ENCODE data around the gene MFSD11. TPM values are rescaled to one million over a fixed set of nuclear protein-coding genes. Genes with fewer than 3 reads are reported as not detected.

The MFSD11 gene
- total RNA-seq, result 30.3 to 33.6 TPM (median 31.1 TPM) in 3 replicates
- long read RNA-seq, transcript MFSD11-220 (14 exons, 2,850 nt), result minor isoform, 6 of 61 reads
- long read RNA-seq, transcript MFSD11-217 (14 exons, 1,891 nt), result minor isoform, 17 of 61 reads
- long read RNA-seq, transcript MFSD11-211 (13 exons, 3,612 nt), result major isoform, 18 of 61 reads
- long read RNA-seq, partial matches to known transcripts, result 1 of 61 reads
- long read RNA-seq, other reads (novel, unspliced or antisense), result 19 of 61 reads

- Mint-ChIP-seq H3K4me3 (ENCODE audit: unreplicated experiment) (peak within 1 kb of the TSS; percentile 99), H3K27ac (ENCODE audit: unreplicated experiment) (peak within 1 kb of the TSS; percentile 100), H3K36me3 (ENCODE audit: low read depth) (peaks cover 34% of the 10 kb centered on the region), H3K4me1 (ENCODE audit: low read depth) (peaks cover 61% of the 10 kb centered on the region), H3K27me3 (ENCODE audit: low read depth) (no peaks in the 10 kb centered on the region), H3K9me3 (ENCODE audit: low read depth) (no peaks in the 10 kb centered on the region)
- DNase-seq (ENCODE audit: low spot score), result peak; percentile 98
- no peak for TF ChIP-seq CTCF (IDR thresholded peaks at IDR 0.05)
Observed at GRCh38 chr17:76737676-76738467, at the start of gene MFSD11. TSS of gene MFSD11 (plus strand) at chr17:76738119. CDS start at chr17:76738353, 234 bp downstream.

- TF ChIP-seq CTCF (IDR thresholded peaks at IDR 0.05), result peak; percentile 27
- peaks cover 4% of the 10 kb centered on the region for H3K36me3 Mint-ChIP-seq (ENCODE audit: low read depth)
- H3K9me3 Mint-ChIP-seq (ENCODE audit: low read depth), result no peaks in the 10 kb centered on the region
- peak overlapping the region; percentile 56 for H3K4me3 Mint-ChIP-seq (ENCODE audit: unreplicated experiment)
- H3K4me1 Mint-ChIP-seq (ENCODE audit: low read depth), result peaks cover 56% of the 10 kb centered on the region
- no peaks in the 10 kb centered on the region for H3K27me3 Mint-ChIP-seq (ENCODE audit: low read depth)
- H3K27ac Mint-ChIP-seq (ENCODE audit: unreplicated experiment), result peak overlapping the region; percentile 97
- no peak for DNase-seq (ENCODE audit: low spot score)
Observed at GRCh38 chr17:76688165-76688622, 49.7 kb upstream of the MFSD11 start.

- no peak for TF ChIP-seq CTCF (IDR thresholded peaks at IDR 0.05)
- no peak for DNase-seq (ENCODE audit: low spot score)
- Mint-ChIP-seq H3K27ac (ENCODE audit: unreplicated experiment) (no peak overlapping the region), H3K27me3 (ENCODE audit: low read depth) (no peaks in the 10 kb centered on the region), H3K4me1 (ENCODE audit: low read depth) (peaks cover 61% of the 10 kb centered on the region), H3K36me3 (ENCODE audit: low read depth) (peaks cover 3% of the 10 kb centered on the region), H3K9me3 (ENCODE audit: low read depth) (no peaks in the 10 kb centered on the region), H3K4me3 (ENCODE audit: unreplicated experiment) (no peak overlapping the region)
Observed at GRCh38 chr17:76689859-76690258, 48.1 kb upstream of the MFSD11 start.

GRCh38 chr17:76690596-76691280 lies 47.2 kb upstream of the MFSD11 start:
- TF ChIP-seq CTCF (IDR thresholded peaks at IDR 0.05), result no peak
- Mint-ChIP-seq H3K4me3 (ENCODE audit: unreplicated experiment) (no peak overlapping the region), H3K4me1 (ENCODE audit: low read depth) (peaks cover 69% of the 10 kb centered on the region), H3K27ac (ENCODE audit: unreplicated experiment) (no peak overlapping the region), H3K27me3 (ENCODE audit: low read depth) (no peaks in the 10 kb centered on the region), H3K9me3 (ENCODE audit: low read depth) (no peaks in the 10 kb centered on the region), H3K36me3 (ENCODE audit: low read depth) (peaks cover 3% of the 10 kb centered on the region)
- DNase-seq (ENCODE audit: low spot score), result no peak
